ENCODE data around the gene NELL1.

NELL1 gene

DNA sequence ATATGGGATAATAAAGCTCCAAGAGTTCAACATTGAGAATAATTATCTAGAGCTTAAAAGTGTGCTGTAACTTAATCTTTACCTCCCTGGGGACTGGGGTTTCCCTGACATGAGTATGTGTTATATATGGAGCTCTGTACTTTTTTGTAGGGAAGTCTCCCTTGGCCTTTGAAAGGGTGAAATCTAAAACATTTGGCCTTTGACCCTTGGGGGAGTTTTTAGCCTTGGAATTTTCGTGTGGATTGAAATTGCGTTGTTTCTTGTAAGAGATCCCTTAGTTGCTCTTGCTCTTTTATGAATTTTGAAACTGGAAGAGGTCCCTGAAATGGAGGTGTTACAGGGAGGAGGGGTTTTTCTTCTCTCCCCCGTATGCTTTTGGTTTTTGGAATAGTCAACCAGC, 450.0 kb downstream of the NELL1 start:
- H3K27me3 ChIP-seq = no peaks in the 10 kb centered on the region
- H3K4me3 ChIP-seq = no peak overlapping the region
- intact Hi-C loops (cut with DNase I; ENCODE audit: low total_unique reads) = no loop called here
- H3K36me3 ChIP-seq = no peaks in the 10 kb centered on the region
- no peak for TF ChIP-seq CTCF (IDR thresholded peaks at IDR 0.05)
- no peak for DNase-seq
- no peak overlapping the region for H3K27ac ChIP-seq
- no peaks in the 10 kb centered on the region for H3K4me1 ChIP-seq
- no peaks in the 10 kb centered on the region for H3K9me3 ChIP-seq

- Histone ChIP-seq H3K4me3 (no peak overlapping the region), H3K4me1 (no peaks in the 10 kb centered on the region), H3K27me3 (no peaks in the 10 kb centered on the region), H3K27ac (no peak overlapping the region), H3K9me3 (no peaks in the 10 kb centered on the region), H3K36me3 (no peaks in the 10 kb centered on the region)
- no peak for DNase-seq
- no peak for TF ChIP-seq CTCF (IDR thresholded peaks at IDR 0.05)
- intact Hi-C loops (cut with DNase I; ENCODE audit: low total_unique reads) = no loop called here
Observed at GRCh38 chr11:21121991-21122390, 452.6 kb downstream of the NELL1 start.

DNA sequence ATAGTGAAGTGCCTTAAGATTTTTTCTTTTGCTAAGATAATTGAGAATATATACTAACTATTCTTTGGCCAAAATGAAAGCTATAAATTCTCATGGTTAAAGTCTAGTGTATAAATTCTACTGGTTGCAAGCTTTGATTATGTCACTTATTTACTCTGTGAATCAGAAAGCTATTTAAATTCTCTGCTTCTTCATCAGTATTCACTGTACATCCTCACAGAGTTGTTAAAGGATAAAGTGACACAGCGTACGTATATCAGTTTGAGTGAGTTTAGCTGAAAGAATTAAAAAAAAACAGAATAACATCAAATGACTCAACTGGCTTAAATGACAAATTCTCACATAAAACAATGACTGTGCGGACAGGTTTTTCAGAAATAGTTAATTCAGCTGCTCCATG, 453.1 kb downstream of the NELL1 start:
- no peak for TF ChIP-seq CTCF (IDR thresholded peaks at IDR 0.05)
- Histone ChIP-seq H3K27me3 (no peaks in the 10 kb centered on the region), H3K36me3 (no peaks in the 10 kb centered on the region), H3K27ac (no peak overlapping the region), H3K9me3 (no peaks in the 10 kb centered on the region), H3K4me3 (no peak overlapping the region), H3K4me1 (no peaks in the 10 kb centered on the region)
- intact Hi-C loops (cut with DNase I; ENCODE audit: low total_unique reads) = no loop called here
- no peak for DNase-seq

DNA sequence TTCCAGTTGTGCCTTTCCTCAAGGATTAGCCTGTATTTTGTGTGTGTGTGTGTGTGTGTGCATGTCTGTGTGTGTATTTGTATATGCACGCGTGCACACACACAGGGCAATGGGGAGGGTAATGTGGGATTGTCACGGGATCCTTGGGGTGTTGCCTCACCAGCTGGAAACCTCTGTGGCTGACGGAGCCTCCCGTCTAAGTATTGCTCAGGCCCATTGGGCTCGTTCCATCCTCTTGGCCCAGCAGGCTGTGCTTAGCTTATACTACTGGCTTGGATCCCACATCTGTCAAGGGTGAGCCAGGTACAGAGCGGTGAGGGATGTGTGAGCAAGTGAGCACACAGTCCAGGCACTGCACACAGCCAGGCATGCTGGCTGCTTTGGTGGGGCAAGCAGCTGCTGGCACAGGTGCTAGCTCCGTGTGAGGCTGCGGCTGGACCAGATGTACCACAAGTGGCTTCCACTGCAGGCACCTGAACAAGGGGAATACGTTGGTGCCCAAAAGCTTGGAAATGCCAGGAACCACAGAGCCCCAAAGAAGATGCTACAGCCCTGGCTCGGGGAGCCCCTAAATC, 462.8 kb downstream of the NELL1 start:
- H3K36me3 ChIP-seq = no peaks in the 10 kb centered on the region

GRCh38 chr11:21133244-21133643, 463.9 kb downstream of the NELL1 start:
- Histone ChIP-seq H3K4me1 (no peaks in the 10 kb centered on the region), H3K36me3 (no peaks in the 10 kb centered on the region), H3K9me3 (no peaks in the 10 kb centered on the region), H3K27me3 (no peaks in the 10 kb centered on the region), H3K4me3 (no peak overlapping the region), H3K27ac (no peak overlapping the region)
- intact Hi-C loops (cut with DNase I; ENCODE audit: low total_unique reads) = no loop called here
- DNase-seq = no peak
- no peak for TF ChIP-seq CTCF (IDR thresholded peaks at IDR 0.05)

More for the DNA sequence above, 462.8 kb downstream of the NELL1 start:
- Histone ChIP-seq H3K27me3 (no peaks in the 10 kb centered on the region), H3K4me1 (no peaks in the 10 kb centered on the region), H3K27ac (no peak overlapping the region), H3K9me3 (no peaks in the 10 kb centered on the region), H3K4me3 (no peak overlapping the region)
- no peak for TF ChIP-seq CTCF (IDR thresholded peaks at IDR 0.05)
- no peak for DNase-seq
- intact Hi-C loops (cut with DNase I; ENCODE audit: low total_unique reads) = no loop called here

- H3K27ac ChIP-seq = no peak overlapping the region
- no peak for DNase-seq
- H3K4me1 ChIP-seq = no peaks in the 10 kb centered on the region
- no peaks in the 10 kb centered on the region for H3K27me3 ChIP-seq
- H3K4me3 ChIP-seq = no peak overlapping the region
- H3K36me3 ChIP-seq = no peaks in the 10 kb centered on the region
- intact Hi-C loops (cut with DNase I; ENCODE audit: low total_unique reads) = no loop called here
- no peaks in the 10 kb centered on the region for H3K9me3 ChIP-seq
- TF ChIP-seq CTCF (IDR thresholded peaks at IDR 0.05) = no peak
Observed at GRCh38 chr11:21133722-21134121, 464.3 kb downstream of the NELL1 start.

Data from tibial artery (tissue), 4 donors.